AG04449 (cell line): ENCODE results near the gene ESR1.

Experiments
- CTCF ChIA-PET: fragments of 350-600 bp; formaldehyde crosslinking; extraction: SDS; loops from one replicate; lab custom pipeline; 2021; ENCODE audit warnings: antibody characterized with exemption; lab: Yijun Ruan, JAX
- POLR2A ChIA-PET: fragments of 400-600, 350-600 bp; formaldehyde crosslinking; extraction: SDS; loops from one replicate; lab custom pipeline; 2020; ENCODE audit warnings: antibody characterized with exemption, inconsistent platforms; lab: Yijun Ruan, JAX
- DNase-seq: peaks from one replicate; pipeline ENCODE4 v3.0.0-alpha.2; 2010; ENCODE audit warnings: low read depth, low spot score
- H3K4me3 ChIP-seq: 2 replicates; pipeline ENCODE4 v1.5.1; 2011; ENCODE audit warnings: low read depth, mild to moderate bottlenecking, control low read depth, low read length
- CTCF ChIP-seq: IDR thresholded peaks from one replicate; pipeline ENCODE4 v1.5.1; 2011; ENCODE audit warnings: mild to moderate bottlenecking, moderate library complexity, low read length, control low read depth, inconsistent platforms; ENCODE audit not compliant: insufficient read depth; ENCODE audit errors: missing control alignments

ESR1 gene

GRCh38 chr6:151917531-151918329 is 110.2 kb downstream of the ESR1 start:
- CTCF ChIA-PET, result no interaction called here
- TF ChIP-seq CTCF, result no peak
- no peak overlapping the region for H3K4me3 ChIP-seq
- DNase-seq, result no peak
- POLR2A ChIA-PET, result no interaction called here

- TF ChIP-seq CTCF, result no peak
- DNase-seq, result no peak
- H3K4me3 ChIP-seq, result no peak overlapping the region
- POLR2A ChIA-PET, result no interaction called here
- CTCF ChIA-PET, result no interaction called here
Measured at GRCh38 chr6:151940307-151940706, 132.8 kb downstream of the ESR1 start.

- no peak for DNase-seq
- TF ChIP-seq CTCF, result no peak
- ChIA-PET POLR2A (no interaction called here), CTCF (no interaction called here)
- H3K4me3 ChIP-seq, result no peak overlapping the region
Measured at GRCh38 chr6:151948002-151948743, 140.7 kb downstream of the ESR1 start.

- CTCF ChIA-PET, result interaction anchor here (2.8 kb wide), 1 partner anchor 167 kb away, joined by 10 read pairs; no protein-coding TSS in a partner anchor
- POLR2A ChIA-PET, result no interaction called here
- DNase-seq, result no peak
- no peak overlapping the region for H3K4me3 ChIP-seq
- TF ChIP-seq CTCF, result no peak
Measured at GRCh38 chr6:151958332-151958731, 150.8 kb downstream of the ESR1 start.

- no peak for DNase-seq
- no peak for TF ChIP-seq CTCF
- CTCF ChIA-PET, result interaction anchor here (0.6 to 2.8 kb wide), 2 partner anchors 159 to 166 kb away, joined by 4 to 10 read pairs; no protein-coding TSS in a partner anchor
- no peak overlapping the region for H3K4me3 ChIP-seq
- POLR2A ChIA-PET, result no interaction called here
Measured at GRCh38 chr6:151959086-151959485, 151.6 kb downstream of the ESR1 start.

GRCh38 chr6:151961809-151962208 is 154.3 kb downstream of the ESR1 start:
- no peak for TF ChIP-seq CTCF
- DNase-seq, result no peak
- CTCF ChIA-PET, result no interaction called here
- POLR2A ChIA-PET, result no interaction called here
- no peak overlapping the region for H3K4me3 ChIP-seq
